ENCODE measurements around the gene GHRHR. TPM values are rescaled to one million over a fixed set of nuclear protein-coding genes. Genes with fewer than 3 reads are reported as not detected.

The GHRHR gene
- total RNA-seq, 4 donors from 2014 or later, result not detected

DNA sequence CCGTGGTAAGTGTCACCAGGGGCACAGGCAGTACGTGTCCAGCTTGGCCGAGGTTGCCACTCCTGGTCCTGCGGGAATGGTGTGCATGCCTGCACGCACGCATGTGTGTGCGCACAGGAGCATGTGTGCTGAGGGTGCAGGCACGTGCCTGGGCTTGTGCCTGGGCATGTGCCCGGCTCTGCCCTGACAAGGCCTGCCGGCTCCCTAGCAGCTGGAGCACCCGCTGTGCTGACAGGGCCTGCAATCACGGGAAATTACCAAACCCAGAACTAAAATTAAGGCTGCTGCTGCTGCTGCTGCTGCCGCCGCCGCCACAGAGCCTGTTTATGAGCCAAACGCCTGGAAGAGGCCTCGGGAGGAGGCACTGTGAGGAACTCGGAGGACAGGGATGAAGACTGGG, 28.7 kb downstream of the GHRHR start:
- TF ChIP-seq CTCF (IDR thresholded peaks at IDR 0.05) (no peak), POLR2A (IDR thresholded peaks at IDR 0.05) (no peak), EP300 (IDR thresholded peaks at IDR 0.05) (no peak)
- Histone ChIP-seq H3K36me3 (no peaks in the 10 kb centered on the region), H3K4me1 (peaks cover 0 to 24% (median 2%) of the 10 kb centered on the region in 4 donors), H3K9me3 (no peaks in the 10 kb centered on the region), H3K4me3 (no peak overlapping the region), H3K27me3 (no peaks in the 10 kb centered on the region), H3K27ac (no peak overlapping the region)
- 81 to 82% methylated on average over 17 to 18 of the region's 18 CpGs for WGBS, 2 donors
- DNase-seq (ENCODE audit: low spot score in 2 of 2), result no peak

DNA sequence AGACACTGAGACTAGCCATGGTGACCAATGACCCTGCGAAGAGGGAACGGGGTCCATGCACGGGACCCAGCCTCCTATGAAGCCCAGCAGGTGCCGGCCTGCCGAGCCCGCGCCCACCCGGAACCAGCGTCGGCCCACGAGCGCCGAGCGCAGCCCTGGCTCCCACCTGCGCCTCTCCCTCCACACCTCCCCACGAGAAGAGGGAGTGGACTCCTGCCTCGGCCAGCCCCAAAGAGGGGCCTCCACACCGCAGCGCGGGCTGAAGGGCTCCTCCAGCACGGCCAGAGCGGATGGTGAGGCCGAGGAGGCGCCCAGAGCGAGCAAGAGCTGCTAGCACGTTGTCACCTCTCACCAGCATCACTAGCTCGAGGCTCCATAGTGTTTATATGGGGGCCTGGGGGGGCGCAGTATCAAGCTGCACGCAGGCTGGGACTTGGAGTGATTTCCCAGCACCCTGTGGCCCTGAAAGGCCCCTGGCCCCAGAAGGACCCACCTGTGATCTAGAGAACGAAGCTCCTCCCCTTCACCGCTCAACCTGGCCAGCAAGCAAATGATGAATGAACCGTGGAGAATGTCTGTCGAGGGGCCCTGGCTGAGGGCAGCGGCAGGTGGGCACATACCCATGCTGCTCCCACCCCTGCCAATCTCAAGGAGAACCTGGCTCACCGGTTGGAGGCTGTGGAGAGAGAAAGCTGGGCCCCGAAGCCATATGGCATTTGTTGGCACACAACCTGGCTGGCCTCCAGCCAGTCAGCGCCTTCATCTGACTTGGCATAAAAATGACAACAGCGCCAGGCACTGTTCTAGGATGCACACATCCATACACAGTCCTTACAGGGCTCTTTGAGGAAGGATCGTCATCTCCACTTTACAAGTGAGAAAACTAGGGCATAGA, 30.7 kb downstream of the GHRHR start:
- H3K4me1 ChIP-seq, result peaks cover 0 to 7% (median 0%) of the 10 kb centered on the region in 4 donors
- no peaks in the 10 kb centered on the region for H3K9me3 ChIP-seq
- no peak for DNase-seq (ENCODE audit: low spot score in 2 of 2)
- TF ChIP-seq EP300 (IDR thresholded peaks at IDR 0.05) (no peak), POLR2A (IDR thresholded peaks at IDR 0.05) (no peak), CTCF (IDR thresholded peaks at IDR 0.05) (no peak)
- WGBS, 2 donors, result 96% methylated on average over 20 to 39 of the region's 39 CpGs
- H3K27me3 ChIP-seq, result no peaks in the 10 kb centered on the region
- H3K27ac ChIP-seq, result no peak overlapping the region
- no peak overlapping the region for H3K4me3 ChIP-seq
- no peaks in the 10 kb centered on the region for H3K36me3 ChIP-seq

DNA sequence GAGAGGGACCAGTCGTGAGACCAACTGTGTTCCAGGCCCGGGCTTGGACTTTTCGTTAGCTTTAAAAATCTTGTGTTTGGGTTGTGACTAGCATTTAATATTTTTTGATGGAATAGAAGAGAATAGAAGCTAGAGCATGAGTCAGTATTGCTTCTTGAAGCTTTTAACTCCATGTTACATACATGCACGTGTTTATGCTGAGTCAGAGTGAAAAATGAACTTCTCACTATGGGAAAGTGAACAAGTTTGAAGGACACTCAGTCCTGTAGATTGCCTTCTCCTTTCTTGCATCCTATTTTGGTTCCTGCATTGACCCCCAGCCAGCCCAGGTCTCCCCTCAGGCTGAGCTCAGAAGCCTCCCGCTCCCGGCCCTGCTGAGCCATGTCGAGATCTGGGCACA, 31.8 kb downstream of the GHRHR start:
- Histone ChIP-seq H3K36me3 (no peaks in the 10 kb centered on the region), H3K27me3 (no peaks in the 10 kb centered on the region), H3K9me3 (no peaks in the 10 kb centered on the region), H3K4me1 (peaks cover 0 to 12% (median 0%) of the 10 kb centered on the region in 4 donors), H3K27ac (no peak overlapping the region), H3K4me3 (no peak overlapping the region)
- WGBS, 2 donors, result 83 to 91% methylated on average over 7 of the region's 7 CpGs
- no peak for DNase-seq (ENCODE audit: low spot score in 2 of 2)
- TF ChIP-seq EP300 (IDR thresholded peaks at IDR 0.05) (no peak), CTCF (IDR thresholded peaks at IDR 0.05) (no peak), POLR2A (IDR thresholded peaks at IDR 0.05) (no peak)

DNA sequence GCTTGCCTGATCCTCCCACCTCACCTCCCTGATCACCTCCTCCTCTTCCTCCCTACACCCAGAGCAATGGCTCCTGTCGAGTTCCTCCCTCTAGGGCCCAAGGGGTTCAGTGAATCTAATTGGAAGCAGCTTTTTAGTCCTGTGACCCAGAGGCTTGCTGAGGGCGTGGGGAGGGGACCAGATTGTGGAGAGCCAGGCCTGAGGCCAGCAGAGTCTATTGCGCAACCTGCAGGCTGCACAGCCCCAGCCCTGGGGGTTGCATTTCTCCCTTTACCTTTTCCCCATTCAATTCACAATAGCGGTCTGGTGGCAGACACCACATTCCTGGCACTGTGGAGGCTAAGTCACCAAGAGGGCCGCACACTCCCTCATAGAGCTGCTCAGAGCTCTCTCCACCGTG, 32.5 kb downstream of the GHRHR start:
- H3K9me3 ChIP-seq, result no peaks in the 10 kb centered on the region
- H3K27ac ChIP-seq, result no peak overlapping the region
- H3K4me1 ChIP-seq, result peaks cover 0 to 12% (median 0%) of the 10 kb centered on the region in 4 donors
- peak in 1 of 2 donors; percentile 36 for DNase-seq (ENCODE audit: low spot score in 2 of 2)
- H3K36me3 ChIP-seq, result no peaks in the 10 kb centered on the region
- TF ChIP-seq CTCF (IDR thresholded peaks at IDR 0.05) (no peak), EP300 (IDR thresholded peaks at IDR 0.05) (no peak), POLR2A (IDR thresholded peaks at IDR 0.05) (no peak)
- WGBS, 2 donors, result 62 to 75% methylated on average over 5 to 6 of the region's 6 CpGs
- H3K4me3 ChIP-seq, result no peak overlapping the region
- H3K27me3 ChIP-seq, result no peaks in the 10 kb centered on the region

GRCh38 chr7:30996883-30997282, 33.1 kb downstream of the GHRHR start:
- 85 to 87% methylated on average over 5 of the region's 5 CpGs for WGBS, 2 donors

More at GRCh38 chr7:30996883-30997282, 33.1 kb downstream of the GHRHR start:
- H3K36me3 ChIP-seq, result no peaks in the 10 kb centered on the region
- TF ChIP-seq CTCF (IDR thresholded peaks at IDR 0.05) (no peak), POLR2A (IDR thresholded peaks at IDR 0.05) (no peak), EP300 (IDR thresholded peaks at IDR 0.05) (no peak)
- no peak for DNase-seq (ENCODE audit: low spot score in 2 of 2)
- no peak overlapping the region for H3K27ac ChIP-seq
- no peaks in the 10 kb centered on the region for H3K9me3 ChIP-seq
- H3K4me3 ChIP-seq, result no peak overlapping the region
- H3K27me3 ChIP-seq, result no peaks in the 10 kb centered on the region
- peaks cover 0 to 12% (median 0%) of the 10 kb centered on the region in 4 donors for H3K4me1 ChIP-seq
